ENCODE data around the gene SLC1A2. TPM values are rescaled to one million over a fixed set of nuclear protein-coding genes. Genes with fewer than 3 reads are reported as not detected.

Gene SLC1A2
- total RNA-seq, 6 experiments from 2014 or later, result 1.7 to 2.4 (median 2.1) TPM

GRCh38 chr11:35367491-35367890 lies 51.9 kb downstream of the SLC1A2 start:
- peaks cover 15% of the 10 kb centered on the region for H3K9me3 Mint-ChIP-seq
- peaks cover 20% of the 10 kb centered on the region for H3K36me3 Mint-ChIP-seq (ENCODE audit: low read depth)
- TF ChIP-seq CTCF (IDR thresholded peaks at IDR 0.05), result no peak
- H3K4me3 Mint-ChIP-seq, result peak overlapping the region; percentile 4; the same call in 1 of the 2 replicates
- peak; percentile 76 for DNase-seq
- H3K4me1 Mint-ChIP-seq (ENCODE audit: low read depth), result peaks cover 59% of the 10 kb centered on the region
- no peaks in the 10 kb centered on the region; the same call in 1 of the 2 replicates for H3K27me3 Mint-ChIP-seq (ENCODE audit: insufficient read depth)
- peak overlapping the region; percentile 85 for H3K27ac Mint-ChIP-seq

- H3K36me3 Mint-ChIP-seq (ENCODE audit: low read depth), result peaks cover 20% of the 10 kb centered on the region
- H3K27me3 Mint-ChIP-seq (ENCODE audit: insufficient read depth), result no peaks in the 10 kb centered on the region; the same call in 1 of the 2 replicates
- no peak for DNase-seq
- TF ChIP-seq CTCF (IDR thresholded peaks at IDR 0.05), result no peak
- no peak overlapping the region for H3K4me3 Mint-ChIP-seq
- H3K4me1 Mint-ChIP-seq (ENCODE audit: low read depth), result peaks cover 66% of the 10 kb centered on the region
- H3K9me3 Mint-ChIP-seq, result peaks cover 15% of the 10 kb centered on the region
- peak overlapping the region; percentile 85 for H3K27ac Mint-ChIP-seq
Observed at GRCh38 chr11:35366798-35367197, 52.6 kb downstream of the SLC1A2 start.

- TF ChIP-seq CTCF (IDR thresholded peaks at IDR 0.05), result no peak
- H3K27ac Mint-ChIP-seq, result peak overlapping the region; percentile 35; the same call in 1 of the 2 replicates
- H3K9me3 Mint-ChIP-seq, result peaks cover 15% of the 10 kb centered on the region
- peaks cover 66% of the 10 kb centered on the region for H3K4me1 Mint-ChIP-seq (ENCODE audit: low read depth)
- H3K27me3 Mint-ChIP-seq (ENCODE audit: insufficient read depth), result no peaks in the 10 kb centered on the region; the same call in 1 of the 2 replicates
- peaks cover 16% of the 10 kb centered on the region for H3K36me3 Mint-ChIP-seq (ENCODE audit: low read depth)
- H3K4me3 Mint-ChIP-seq, result no peak overlapping the region
- DNase-seq, result no peak
Observed at GRCh38 chr11:35365961-35366360, 53.4 kb downstream of the SLC1A2 start.

GRCh38 chr11:35365395-35365794 lies 54.0 kb downstream of the SLC1A2 start:
- TF ChIP-seq CTCF (IDR thresholded peaks at IDR 0.05), result no peak
- Mint-ChIP-seq H3K36me3 (ENCODE audit: low read depth) (peaks cover 16% of the 10 kb centered on the region), H3K27me3 (ENCODE audit: insufficient read depth) (no peaks in the 10 kb centered on the region; the same call in 1 of the 2 replicates), H3K27ac (peak overlapping the region; percentile 35; the same call in 1 of the 2 replicates), H3K4me3 (no peak overlapping the region), H3K4me1 (ENCODE audit: low read depth) (peaks cover 66% of the 10 kb centered on the region), H3K9me3 (peaks cover 15% of the 10 kb centered on the region)
- DNase-seq, result no peak

- peak overlapping the region; percentile 58 for H3K4me3 Mint-ChIP-seq
- H3K9me3 Mint-ChIP-seq, result peaks cover 15% of the 10 kb centered on the region
- peaks cover 66% of the 10 kb centered on the region for H3K4me1 Mint-ChIP-seq (ENCODE audit: low read depth)
- no peak; the same call in 1 of the 2 replicates for TF ChIP-seq CTCF (IDR thresholded peaks at IDR 0.05)
- H3K27ac Mint-ChIP-seq, result peak overlapping the region; percentile 82
- peak; percentile 88 for DNase-seq
- no peaks in the 10 kb centered on the region for H3K27me3 Mint-ChIP-seq (ENCODE audit: insufficient read depth)
- H3K36me3 Mint-ChIP-seq (ENCODE audit: low read depth), result peaks cover 16% of the 10 kb centered on the region
Observed at GRCh38 chr11:35363854-35364780, 55.2 kb downstream of the SLC1A2 start.

Measured in HFFc6 (cell line).